GM12892 (cell line): ENCODE data around the gene NACC2.

Source experiments
- POLR2A ChIP-seq: IDR thresholded peaks from 2 replicates; pipeline ENCODE4 v1.6.1; 2011; ENCODE audit warnings: low read depth, low read length, control low read depth
- POLR2AphosphoS5 ChIP-seq: IDR thresholded peaks from 2 replicates; pipeline ENCODE4 v1.6.1; 2011; ENCODE audit warnings: low read depth, low read length, control low read depth
- TAF1 ChIP-seq: IDR thresholded peaks from 2 replicates; pipeline ENCODE4 v1.6.1; 2011; ENCODE audit warnings: low read depth, mild to moderate bottlenecking, control low read depth, low read length, borderline replicate concordance

GRCh38 chr9:136009516-136009915 lies 85.6 kb downstream of the NACC2 start:
- TF ChIP-seq POLR2A (no peak), TAF1 (no peak), POLR2AphosphoS5 (no peak)
